WTC11 (cell line): ENCODE data around the gene OR2D2. TPM values are rescaled to one million over a fixed set of nuclear protein-coding genes. Genes with fewer than 3 reads are reported as not detected.
A peak's percentile ranks its signal among the peaks of the same experiment; 100 is the strongest.

Source experiments
- ATAC-seq: fragments of 200-7000 bp; cut with Tn5 transposase; 2 replicates; pipeline ENCODE4 v1.10.0; 2021; ENCODE audit warnings: mild to moderate bottlenecking, moderate library complexity
- CTCF ChIA-PET: fragments of 300-600 bp; sonication (Branson Sonifier 250); formaldehyde crosslinking; loops from one replicate; lab custom pipeline; 2021; ENCODE audit warnings: antibody characterized with exemption; lab: Charles Lee
- POLR2A ChIA-PET: fragments of 350-600 bp; sonication (Branson Sonifier 250); formaldehyde crosslinking; loops from one replicate; lab custom pipeline; 2021; ENCODE audit warnings: antibody characterized with exemption; lab: Charles Lee
- DNase-seq: peaks from one replicate; pipeline ENCODE4 v3.0.0; 2021; ENCODE audit warnings: low spot score
- H3K27ac Mint-ChIP-seq: 2 replicates; pipeline ENCODE4 v1.8.0; 2021; ENCODE audit warnings: mixed read lengths
- H3K27me3 Mint-ChIP-seq: 2 replicates; pipeline ENCODE4 v1.8.0; 2021; ENCODE audit warnings: low read depth, mild to moderate bottlenecking, moderate library complexity, mixed read lengths
- H3K36me3 Mint-ChIP-seq: 2 replicates; pipeline ENCODE4 v1.8.0; 2021; ENCODE audit warnings: mixed read lengths
- H3K4me1 Mint-ChIP-seq: 2 replicates; pipeline ENCODE4 v1.8.0; 2022; ENCODE audit warnings: mixed read lengths
- H3K4me3 Mint-ChIP-seq: 2 replicates; pipeline ENCODE4 v1.8.0; 2021; ENCODE audit warnings: mild to moderate bottlenecking, moderate library complexity, mixed read lengths
- H3K9me3 Mint-ChIP-seq: 2 replicates; pipeline ENCODE4 v1.8.0; 2021; ENCODE audit warnings: mixed read lengths
- AR ChIP-seq: fragments of 250-450 bp; sonication (Bioruptor Pico); IDR thresholded peaks from 2 replicates; pipeline ENCODE4 v1.9.0; 2021; ENCODE audit warnings: mild to moderate bottlenecking
- CBFB ChIP-seq: sonication (generic); formaldehyde crosslinking; IDR thresholded peaks from 2 replicates; pipeline ENCODE4 v1.8.1; 2022; ENCODE audit warnings: mild to moderate bottlenecking, low read depth, missing genetic modification reagents
- CREB1 ChIP-seq: sonication (generic); formaldehyde crosslinking; IDR thresholded peaks from 2 replicates; pipeline ENCODE4 v1.8.0; 2023; ENCODE audit warnings: mild to moderate bottlenecking, missing genetic modification reagents
- CREM ChIP-seq: sonication (generic); formaldehyde crosslinking; IDR thresholded peaks from 2 replicates; pipeline ENCODE4 v1.8.1; 2022; ENCODE audit warnings: mild to moderate bottlenecking, missing genetic modification reagents, moderate library complexity
- ELF4 ChIP-seq: sonication (generic); formaldehyde crosslinking; IDR thresholded peaks from 2 replicates; pipeline ENCODE4 v1.8.1; 2022; ENCODE audit warnings: low read depth, mild to moderate bottlenecking, moderate library complexity, missing genetic modification reagents
- EMX1 ChIP-seq: fragments of 250-450 bp; sonication (Bioruptor Pico); IDR thresholded peaks from 2 replicates; pipeline ENCODE4 v1.8.0; 2021; ENCODE audit warnings: mild to moderate bottlenecking
- ESRRA ChIP-seq: sonication (generic); formaldehyde crosslinking; IDR thresholded peaks from 2 replicates; pipeline ENCODE4 v1.8.1; 2022; ENCODE audit warnings: mild to moderate bottlenecking, missing genetic modification reagents, borderline replicate concordance
- GRHL2 ChIP-seq: fragments of 250-450 bp; sonication (Bioruptor Pico); IDR thresholded peaks from 2 replicates; pipeline ENCODE4 v1.8.0; 2022; ENCODE audit warnings: mild to moderate bottlenecking, moderate library complexity; ENCODE audit not compliant: insufficient replicate concordance, severe bottlenecking
- JAZF1 ChIP-seq: fragments of 250-450 bp; sonication (Bioruptor Pico); IDR thresholded peaks from 2 replicates; pipeline ENCODE4 v1.9.0; 2021; ENCODE audit warnings: moderate library complexity, mild to moderate bottlenecking, inconsistent platforms
- KAT7 ChIP-seq: sonication (generic); formaldehyde crosslinking; IDR thresholded peaks from 2 replicates; pipeline ENCODE4 v1.8.1; 2023; ENCODE audit warnings: missing genetic modification reagents, mild to moderate bottlenecking, borderline replicate concordance
- NFYB ChIP-seq: sonication (generic); formaldehyde crosslinking; conservative IDR thresholded peaks from 2 replicates; pipeline ENCODE4 v1.8.0; 2022; ENCODE audit warnings: low read depth, missing genetic modification reagents
- OVOL2 ChIP-seq: fragments of 250-450 bp; sonication (Bioruptor Pico); IDR thresholded peaks from 2 replicates; pipeline ENCODE4 v1.9.0; 2021; ENCODE audit warnings: mild to moderate bottlenecking, borderline replicate concordance
- SOX15 ChIP-seq: fragments of 250-450 bp; sonication (Bioruptor Pico); IDR thresholded peaks from 2 replicates; pipeline ENCODE4 v1.9.0; 2021; ENCODE audit warnings: mild to moderate bottlenecking
- SP1 ChIP-seq: sonication (generic); formaldehyde crosslinking; conservative IDR thresholded peaks from 2 replicates; pipeline ENCODE4 v1.8.1; 2022; ENCODE audit warnings: missing genetic modification reagents
- ZNF121 ChIP-seq: sonication (generic); formaldehyde crosslinking; IDR thresholded peaks from 2 replicates; pipeline ENCODE4 v1.8.0; 2023; ENCODE audit warnings: missing genetic modification reagents
- ZNF138 ChIP-seq: sonication (generic); formaldehyde crosslinking; conservative IDR thresholded peaks from 2 replicates; pipeline ENCODE4 v1.8.1; 2022; ENCODE audit warnings: mild to moderate bottlenecking, moderate library complexity, missing genetic modification reagents
- ZNF396 ChIP-seq: fragments of 250-450 bp; sonication (Bioruptor Pico); IDR thresholded peaks from 2 replicates; pipeline ENCODE4 v1.8.0; 2021; ENCODE audit warnings: mild to moderate bottlenecking, moderate library complexity, borderline replicate concordance
- ZNF671 ChIP-seq: fragments of 250-450 bp; sonication (Bioruptor Pico); IDR thresholded peaks from 2 replicates; pipeline ENCODE4 v1.8.0; 2021; ENCODE audit warnings: mild to moderate bottlenecking
- total RNA-seq: library from RNA; stranded (reverse); gene quantifications from 3 replicates; pipeline ENCODE4 v1.2.3, GENCODE V29; 2021
- TF ChIP-seq, protein P1 (sequence below): sonication (generic); formaldehyde crosslinking; IDR thresholded peaks from 2 replicates; pipeline ENCODE4 v1.8.1; 2022; ENCODE audit warnings: missing genetic modification reagents, borderline replicate concordance
- TF ChIP-seq, protein P2 (sequence below): sonication (generic); formaldehyde crosslinking; IDR thresholded peaks from 2 replicates; pipeline ENCODE4 v1.8.1; 2022; ENCODE audit warnings: mild to moderate bottlenecking, missing genetic modification reagents, moderate library complexity, borderline replicate concordance
- TF ChIP-seq, protein P3 (sequence below): sonication (generic); formaldehyde crosslinking; IDR thresholded peaks from 2 replicates; pipeline ENCODE4 v1.8.1; 2023; ENCODE audit warnings: mild to moderate bottlenecking, missing genetic modification reagents, borderline replicate concordance

The OR2D2 gene
- total RNA-seq, 1 experiment from 2014 or later: 0.26 TPM

GRCh38 chr11:6845383-6845782 is 46.9 kb downstream of the OR2D2 start, which contains the start of gene OR10A5 (continued):
- TF ChIP-seq, protein P1, sequence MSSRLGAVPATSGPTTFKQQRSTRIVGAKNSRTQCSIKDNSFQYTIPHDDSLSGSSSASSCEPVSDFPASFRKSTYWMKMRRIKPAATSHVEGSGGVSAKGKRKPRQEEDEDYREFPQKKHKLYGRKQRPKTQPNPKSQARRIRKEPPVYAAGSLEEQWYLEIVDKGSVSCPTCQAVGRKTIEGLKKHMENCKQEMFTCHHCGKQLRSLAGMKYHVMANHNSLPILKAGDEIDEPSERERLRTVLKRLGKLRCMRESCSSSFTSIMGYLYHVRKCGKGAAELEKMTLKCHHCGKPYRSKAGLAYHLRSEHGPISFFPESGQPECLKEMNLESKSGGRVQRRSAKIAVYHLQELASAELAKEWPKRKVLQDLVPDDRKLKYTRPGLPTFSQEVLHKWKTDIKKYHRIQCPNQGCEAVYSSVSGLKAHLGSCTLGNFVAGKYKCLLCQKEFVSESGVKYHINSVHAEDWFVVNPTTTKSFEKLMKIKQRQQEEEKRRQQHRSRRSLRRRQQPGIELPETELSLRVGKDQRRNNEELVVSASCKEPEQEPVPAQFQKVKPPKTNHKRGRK (CRISPR knock-in tag): no peak
- TF ChIP-seq, protein P2, sequence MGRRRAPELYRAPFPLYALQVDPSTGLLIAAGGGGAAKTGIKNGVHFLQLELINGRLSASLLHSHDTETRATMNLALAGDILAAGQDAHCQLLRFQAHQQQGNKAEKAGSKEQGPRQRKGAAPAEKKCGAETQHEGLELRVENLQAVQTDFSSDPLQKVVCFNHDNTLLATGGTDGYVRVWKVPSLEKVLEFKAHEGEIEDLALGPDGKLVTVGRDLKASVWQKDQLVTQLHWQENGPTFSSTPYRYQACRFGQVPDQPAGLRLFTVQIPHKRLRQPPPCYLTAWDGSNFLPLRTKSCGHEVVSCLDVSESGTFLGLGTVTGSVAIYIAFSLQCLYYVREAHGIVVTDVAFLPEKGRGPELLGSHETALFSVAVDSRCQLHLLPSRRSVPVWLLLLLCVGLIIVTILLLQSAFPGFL: no peak
- TF ChIP-seq ELF4 (CRISPR knock-in tag): no peak
- TF ChIP-seq SOX15 (CRISPR knock-in tag): no peak
- TF ChIP-seq SP1: no peak
- TF ChIP-seq CBFB (CRISPR knock-in tag): no peak
- TF ChIP-seq CREM (CRISPR knock-in tag): no peak
- no peak for TF ChIP-seq OVOL2 (CRISPR knock-in tag)
- no peak for TF ChIP-seq ZNF138 (CRISPR knock-in tag)
- TF ChIP-seq AR (CRISPR knock-in tag): no peak

DNA sequence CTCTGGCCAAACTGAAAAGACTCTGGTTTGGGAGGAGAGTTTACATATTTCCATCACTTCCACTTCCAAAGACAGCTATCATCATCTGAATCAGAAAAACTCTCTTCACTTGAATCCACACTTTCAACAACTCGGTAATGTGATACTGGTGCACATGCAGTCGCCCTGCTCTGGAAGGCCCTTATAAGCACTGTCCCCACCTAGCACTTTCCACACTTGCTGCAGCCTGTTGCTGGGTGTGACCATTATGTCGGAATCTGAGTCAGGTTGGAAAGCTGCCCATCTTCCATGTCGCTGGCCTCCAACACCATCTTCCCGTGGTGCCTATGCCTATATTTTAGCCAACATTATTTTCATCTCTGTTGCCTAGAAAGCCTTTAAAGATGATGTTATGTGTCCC is 47.9 kb downstream of the OR2D2 start:
- Mint-ChIP-seq H3K4me1 (peaks cover 24% of the 10 kb centered on the region), H3K27ac (no peak overlapping the region), H3K36me3 (peaks cover 3% of the 10 kb centered on the region; the same call in 1 of the 2 replicates), H3K9me3 (peaks cover 43% of the 10 kb centered on the region), H3K4me3 (no peak overlapping the region), H3K27me3 (no peaks in the 10 kb centered on the region)
- ATAC-seq: no peak
- TF ChIP-seq OVOL2 (CRISPR knock-in tag): no peak
- no peak for TF ChIP-seq CREB1 (CRISPR knock-in tag)
- TF ChIP-seq ELF4 (CRISPR knock-in tag): no peak
- no peak for TF ChIP-seq SOX15 (CRISPR knock-in tag)
- TF ChIP-seq ZNF396 (CRISPR knock-in tag): no peak
- no peak for TF ChIP-seq JAZF1 (CRISPR knock-in tag)
- no peak for TF ChIP-seq KAT7
- TF ChIP-seq CREM (CRISPR knock-in tag): no peak
- TF ChIP-seq ESRRA (CRISPR knock-in tag): no peak
- no peak for TF ChIP-seq GRHL2 (CRISPR knock-in tag)
- TF ChIP-seq ZNF671 (CRISPR knock-in tag): no peak
- ChIA-PET POLR2A (no interaction called here), CTCF (no interaction called here)
- no peak for DNase-seq

- ATAC-seq (peak; percentile 22; the same call in 1 of the 2 replicates), DNase-seq (no peak)
- Mint-ChIP-seq H3K4me1 (peaks cover 24% of the 10 kb centered on the region), H3K9me3 (peaks cover 37% of the 10 kb centered on the region), H3K4me3 (no peak overlapping the region), H3K27me3 (no peaks in the 10 kb centered on the region), H3K36me3 (0 out of 2 replicates have a peak, but pooled peaks cover 2% of the 10 kb centered on the region), H3K27ac (peak overlapping the region; percentile 7; the same call in 1 of the 2 replicates)
- POLR2A ChIA-PET: no interaction called here
- CTCF ChIA-PET: no interaction called here
- no peak for TF ChIP-seq EMX1 (CRISPR knock-in tag)
- no peak for TF ChIP-seq ZNF121
- no peak for TF ChIP-seq ESRRA (CRISPR knock-in tag)
- TF ChIP-seq, protein P3, sequence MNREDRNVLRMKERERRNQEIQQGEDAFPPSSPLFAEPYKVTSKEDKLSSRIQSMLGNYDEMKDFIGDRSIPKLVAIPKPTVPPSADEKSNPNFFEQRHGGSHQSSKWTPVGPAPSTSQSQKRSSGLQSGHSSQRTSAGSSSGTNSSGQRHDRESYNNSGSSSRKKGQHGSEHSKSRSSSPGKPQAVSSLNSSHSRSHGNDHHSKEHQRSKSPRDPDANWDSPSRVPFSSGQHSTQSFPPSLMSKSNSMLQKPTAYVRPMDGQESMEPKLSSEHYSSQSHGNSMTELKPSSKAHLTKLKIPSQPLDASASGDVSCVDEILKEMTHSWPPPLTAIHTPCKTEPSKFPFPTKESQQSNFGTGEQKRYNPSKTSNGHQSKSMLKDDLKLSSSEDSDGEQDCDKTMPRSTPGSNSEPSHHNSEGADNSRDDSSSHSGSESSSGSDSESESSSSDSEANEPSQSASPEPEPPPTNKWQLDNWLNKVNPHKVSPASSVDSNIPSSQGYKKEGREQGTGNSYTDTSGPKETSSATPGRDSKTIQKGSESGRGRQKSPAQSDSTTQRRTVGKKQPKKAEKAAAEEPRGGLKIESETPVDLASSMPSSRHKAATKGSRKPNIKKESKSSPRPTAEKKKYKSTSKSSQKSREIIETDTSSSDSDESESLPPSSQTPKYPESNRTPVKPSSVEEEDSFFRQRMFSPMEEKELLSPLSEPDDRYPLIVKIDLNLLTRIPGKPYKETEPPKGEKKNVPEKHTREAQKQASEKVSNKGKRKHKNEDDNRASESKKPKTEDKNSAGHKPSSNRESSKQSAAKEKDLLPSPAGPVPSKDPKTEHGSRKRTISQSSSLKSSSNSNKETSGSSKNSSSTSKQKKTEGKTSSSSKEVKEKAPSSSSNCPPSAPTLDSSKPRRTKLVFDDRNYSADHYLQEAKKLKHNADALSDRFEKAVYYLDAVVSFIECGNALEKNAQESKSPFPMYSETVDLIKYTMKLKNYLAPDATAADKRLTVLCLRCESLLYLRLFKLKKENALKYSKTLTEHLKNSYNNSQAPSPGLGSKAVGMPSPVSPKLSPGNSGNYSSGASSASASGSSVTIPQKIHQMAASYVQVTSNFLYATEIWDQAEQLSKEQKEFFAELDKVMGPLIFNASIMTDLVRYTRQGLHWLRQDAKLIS (CRISPR knock-in tag): no peak
- TF ChIP-seq, protein P2: no peak
- no peak for TF ChIP-seq NFYB (CRISPR knock-in tag)
- TF ChIP-seq SOX15 (CRISPR knock-in tag): no peak
Observed at GRCh38 chr11:6843670-6844069, 48.6 kb downstream of the OR2D2 start.
